GM19193 (cell line): ENCODE measurements around the gene ZNF329.

ENCODE experiments used
- POLR2A ChIP-seq: IDR thresholded peaks from 4 replicates; pipeline ENCODE4 v1.6.1; 2011; ENCODE audit not compliant: insufficient read depth, insufficient read length; ENCODE audit errors: extremely low read depth

ZNF329 gene

DNA sequence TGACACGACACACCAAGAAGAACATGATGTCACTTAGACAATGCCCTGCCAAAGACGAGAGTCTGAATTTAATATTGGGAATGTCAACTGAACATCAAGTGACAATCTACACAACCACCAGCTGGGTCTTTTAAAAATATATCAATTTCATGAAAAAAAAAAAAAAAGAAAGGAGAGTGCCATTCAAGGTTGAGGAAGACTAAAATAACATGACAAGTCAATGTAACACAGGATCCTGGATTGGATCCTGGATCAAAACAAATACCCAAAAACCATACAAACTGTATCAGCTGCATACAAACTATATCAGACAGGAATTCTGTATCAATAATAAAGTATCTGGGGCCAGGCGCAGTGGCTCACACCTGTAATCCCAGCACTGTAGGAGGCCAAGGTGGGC lies 4.7 kb downstream of the ZNF329 start:
- TF ChIP-seq POLR2A, result no peak

DNA sequence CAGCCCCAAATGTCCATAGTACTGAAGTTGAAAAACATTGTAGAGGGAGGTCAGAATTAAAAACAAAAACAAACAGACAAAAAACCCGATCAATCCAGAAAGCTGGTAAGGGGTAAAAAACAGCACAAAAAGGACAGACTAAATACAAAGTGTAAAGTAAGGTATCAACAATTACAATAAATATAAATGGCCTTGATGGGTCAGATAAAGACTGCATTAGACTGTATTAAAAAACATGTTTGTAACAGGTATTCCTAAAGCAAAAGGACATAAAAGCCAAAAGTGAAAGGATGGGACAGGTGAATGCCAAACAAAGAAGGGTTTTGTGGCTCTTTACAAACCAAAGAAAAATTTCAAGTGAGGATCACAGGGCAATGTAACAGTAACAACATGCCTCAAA lies 16.3 kb downstream of the ZNF329 start:
- TF ChIP-seq POLR2A, result no peak

- TF ChIP-seq POLR2A, result no peak
These were observed 21.3 kb downstream of the ZNF329 start for GRCh38 chr19:58129284-58129683.

DNA sequence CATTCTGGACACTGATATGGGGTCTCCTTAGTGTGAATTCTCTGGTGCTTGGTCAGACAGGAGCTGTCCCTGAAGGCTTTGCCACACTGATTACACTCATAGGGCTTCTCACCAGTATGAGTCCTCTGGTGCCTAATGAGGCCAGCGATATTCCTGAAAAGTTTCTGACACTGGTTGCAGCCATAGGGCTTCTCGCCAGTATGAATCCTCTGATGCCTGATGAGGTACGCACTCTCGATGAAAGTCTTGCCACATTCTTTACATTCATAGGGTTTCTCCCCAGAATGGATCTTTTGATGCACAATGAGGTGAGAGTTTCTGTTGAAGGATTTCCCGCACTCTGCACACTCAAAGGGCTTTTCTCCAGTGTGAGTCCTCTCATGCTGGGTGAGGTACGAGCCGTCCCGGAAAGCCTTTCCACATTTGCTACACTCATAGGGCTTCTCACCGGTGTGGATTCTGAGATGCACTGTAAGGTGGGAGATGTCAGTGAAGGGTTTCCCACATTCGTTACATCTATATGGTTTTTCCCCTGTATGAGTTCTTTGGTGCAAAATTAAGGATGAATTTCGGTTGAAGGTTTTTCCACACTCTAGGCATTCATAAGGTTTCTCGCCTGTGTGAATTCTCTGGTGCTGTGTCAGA lies 22.4 kb downstream of the ZNF329 start:
- no peak for TF ChIP-seq POLR2A

DNA sequence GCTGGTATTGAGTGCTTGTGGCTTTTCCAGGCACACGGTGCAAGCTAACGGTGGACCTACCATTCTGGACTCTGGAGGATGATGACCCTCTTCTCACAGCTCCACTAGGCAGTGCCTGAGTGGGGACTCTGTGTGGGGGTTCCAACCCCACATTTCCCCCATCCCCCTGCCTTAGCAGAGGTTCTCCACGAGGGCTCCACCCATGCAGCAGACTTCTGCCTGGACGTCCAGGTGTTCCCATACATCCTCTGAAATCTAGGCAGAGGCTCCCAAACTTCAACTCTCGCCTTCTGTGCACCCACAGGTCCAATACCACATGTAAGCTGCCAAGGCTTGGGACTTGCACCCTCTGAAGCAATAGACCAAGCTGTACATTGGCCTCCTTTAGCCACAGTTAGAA lies 27.2 kb downstream of the ZNF329 start:
- TF ChIP-seq POLR2A, result no peak

GRCh38 chr19:58118979-58119733 lies 31.4 kb downstream of the ZNF329 start:
- no peak for TF ChIP-seq POLR2A

- TF ChIP-seq POLR2A, result no peak
These were observed 32.6 kb downstream of the ZNF329 start for GRCh38 chr19:58117841-58118575.

DNA sequence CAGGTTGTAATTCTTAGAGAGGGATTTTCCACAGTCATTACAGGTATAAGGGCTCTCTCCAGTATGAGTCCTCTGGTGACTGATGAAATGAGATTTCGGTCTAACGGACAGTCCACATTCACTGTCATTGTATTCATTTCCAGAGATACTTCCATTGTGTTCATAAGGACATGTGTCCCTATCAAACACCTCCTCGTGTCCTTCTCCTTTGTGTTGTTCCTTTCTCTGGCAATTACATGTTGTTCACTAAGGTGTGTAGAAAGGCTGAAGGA lies 42.1 kb downstream of the ZNF329 start:
- no peak for TF ChIP-seq POLR2A

GRCh38 chr19:58107778-58108545 lies 42.6 kb downstream of the ZNF329 start:
- no peak for TF ChIP-seq POLR2A

GRCh38 chr19:58098682-58098998 lies 51.9 kb downstream of the ZNF329 start:
- TF ChIP-seq POLR2A, result no peak

GRCh38 chr19:58097781-58098681 lies 52.6 kb downstream of the ZNF329 start, which contains the start of gene ZSCAN18:
Gene ZSCAN18 (minus strand): TSS chr19:58098231. CDS start chr19:58090267, 7,964 bp downstream.
- TF ChIP-seq POLR2A, result peak; percentile 17

- no peak for TF ChIP-seq POLR2A
These were observed 53.2 kb downstream of the ZNF329 start for GRCh38 chr19:58097349-58097748.

DNA sequence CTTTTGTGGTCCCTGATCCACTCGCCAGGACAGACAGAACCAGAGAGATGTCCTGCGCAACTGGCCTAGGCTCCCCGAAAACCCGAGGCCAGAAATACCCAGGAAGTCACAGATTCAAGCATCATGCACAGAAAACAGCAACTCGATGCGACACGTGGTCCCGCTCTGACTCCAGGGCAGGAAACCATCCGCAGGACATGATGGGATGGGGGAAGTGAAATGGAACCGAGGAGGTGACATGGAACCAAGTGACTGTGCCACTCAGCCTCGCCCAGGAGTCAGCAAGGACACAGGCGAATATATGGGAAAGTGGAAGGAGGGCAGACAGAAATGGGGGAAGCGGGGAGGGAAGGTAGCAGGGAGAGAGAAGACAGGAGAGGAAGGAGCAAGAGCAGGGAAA lies 53.7 kb downstream of the ZNF329 start:
- TF ChIP-seq POLR2A, result no peak

DNA sequence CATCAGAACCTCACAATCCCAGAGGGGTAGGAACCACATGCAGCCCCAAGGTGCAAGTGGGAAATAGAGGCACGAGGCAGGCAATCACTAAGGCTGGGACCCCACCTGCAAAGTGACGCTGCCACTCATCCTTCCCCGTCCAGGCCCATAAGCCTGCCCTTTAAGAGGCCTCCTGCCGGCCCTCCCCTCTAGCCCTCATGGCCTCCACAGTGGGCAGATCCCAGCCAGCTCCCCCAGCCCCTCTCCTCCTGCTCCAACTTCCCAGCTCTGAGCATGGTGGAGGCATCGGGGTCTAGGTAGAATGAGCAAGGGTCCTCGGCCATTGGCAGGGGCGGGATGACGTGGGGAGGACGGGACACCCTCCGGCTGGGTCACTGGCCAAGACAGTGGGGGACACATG lies 55.3 kb downstream of the ZNF329 start:
- TF ChIP-seq POLR2A, result no peak
